DOHH2 (cell line): ENCODE results near the gene GPBAR1.
"Not testable (repeated sequence)": the region's sequence is repeated elsewhere in the genome, so short reads cannot be mapped to it uniquely, and the experiment has no call there.

Experiments
- H3F3A ChIP-seq: fragments of 200-600 bp; sonication (generic), shearing (Covaris generic); 2 replicates; pipeline ENCODE4 v1.6.0; 2016; ENCODE audit warnings: antibody characterized with exemption, mild to moderate bottlenecking; ENCODE audit not compliant: control insufficient read depth, insufficient read depth
- H3K27ac ChIP-seq: fragments of 200-600 bp; sonication (generic); 2 replicates; pipeline ENCODE4 v1.5.1; 2014; ENCODE audit warnings: low read depth, mild to moderate bottlenecking, low read length, moderate library complexity
- H3K27me3 ChIP-seq: fragments of 200-600 bp; sonication (generic); 2 replicates; pipeline ENCODE4 v1.6.1; 2014; ENCODE audit warnings: mild to moderate bottlenecking, low read length, mixed read lengths; ENCODE audit not compliant: control insufficient read depth
- H3K36me3 ChIP-seq: fragments of 200-600 bp; sonication (generic); 2 replicates; pipeline ENCODE4 v1.6.1; 2014; ENCODE audit warnings: mild to moderate bottlenecking, low read length, moderate library complexity, mixed read lengths; ENCODE audit not compliant: control insufficient read depth
- H3K4me1 ChIP-seq: fragments of 200-600 bp; sonication (generic); 2 replicates; pipeline ENCODE4 v1.6.1; 2014; ENCODE audit warnings: mild to moderate bottlenecking, low read length, mixed read lengths; ENCODE audit not compliant: control insufficient read depth
- H3K4me2 ChIP-seq: fragments of 200-600 bp; sonication (generic); 2 replicates; pipeline ENCODE4 v1.6.0; 2014; ENCODE audit warnings: mild to moderate bottlenecking, low read length, moderate library complexity
- H3K4me3 ChIP-seq: fragments of 200-600 bp; sonication (generic); 2 replicates; pipeline ENCODE4 v1.5.1; 2014; ENCODE audit warnings: mild to moderate bottlenecking, low read length, mixed read lengths
- H3K79me2 ChIP-seq: fragments of 200-600 bp; sonication (generic); 2 replicates; pipeline ENCODE4 v1.6.1; 2014; ENCODE audit warnings: mild to moderate bottlenecking, low read length, mixed read lengths; ENCODE audit not compliant: control insufficient read depth
- H3K9me2 ChIP-seq: fragments of 200-600 bp; sonication (generic); replicated peaks from 2 replicates; pipeline ENCODE4 v1.6.1; 2014; ENCODE audit warnings: mild to moderate bottlenecking, low read length, mixed read lengths; ENCODE audit not compliant: control insufficient read depth
- H3K9me3 ChIP-seq: fragments of 200-600 bp; sonication (generic); 2 replicates; pipeline ENCODE4 v1.6.1; 2014; ENCODE audit warnings: antibody characterized with exemption, low read length, mixed read lengths; ENCODE audit not compliant: control insufficient read depth, insufficient read depth
- H4K20me1 ChIP-seq: fragments of 200-600 bp; sonication (generic); 2 replicates; pipeline ENCODE4 v1.6.0; 2014; ENCODE audit warnings: low read depth, mild to moderate bottlenecking, antibody characterized with exemption, low read length, moderate library complexity; ENCODE audit not compliant: control insufficient read depth, insufficient read depth
- CTCF ChIP-seq: fragments of 200-600 bp; sonication (generic); IDR thresholded peaks from one replicate; pipeline ENCODE4 v1.5.1; 2014; ENCODE audit warnings: antibody characterized with exemption, mild to moderate bottlenecking, low read depth, low read length; ENCODE audit not compliant: poor library complexity, severe bottlenecking
- EZH2phosphoT487 ChIP-seq: fragments of 200-600 bp; sonication (generic); IDR thresholded peaks from 2 replicates; pipeline ENCODE4 v1.6.1; 2017; ENCODE audit warnings: borderline replicate concordance, mild to moderate bottlenecking, antibody characterized with exemption, low read length, moderate library complexity, mixed read lengths

GPBAR1 gene

GRCh38 chr2:218306184-218306920 is 45.5 kb downstream of the GPBAR1 start:
- TF ChIP-seq EZH2phosphoT487 (no peak), CTCF (no peak)
- no peaks in the 10 kb centered on the region for H3F3A ChIP-seq
- H3K79me2 ChIP-seq = no peaks in the 10 kb centered on the region
- no peaks in the 10 kb centered on the region for H3K9me3 ChIP-seq
- H3K9me2 ChIP-seq = no peaks in the 10 kb centered on the region
- no peaks in the 10 kb centered on the region for H3K27me3 ChIP-seq
- H4K20me1 ChIP-seq = no peaks in the 10 kb centered on the region
- H3K4me1 ChIP-seq = peaks cover 10% of the 10 kb centered on the region
- no peak overlapping the region for H3K4me3 ChIP-seq
- H3K36me3 ChIP-seq = no peaks in the 10 kb centered on the region
- H3K27ac ChIP-seq = no peak overlapping the region
- H3K4me2 ChIP-seq = no peak overlapping the region

GRCh38 chr2:218307415-218308090 is 46.7 kb downstream of the GPBAR1 start:
- H3K27ac ChIP-seq = no peak overlapping the region
- no peak overlapping the region for H3K4me3 ChIP-seq
- no peaks in the 10 kb centered on the region for H3K79me2 ChIP-seq
- TF ChIP-seq CTCF (no peak), EZH2phosphoT487 (no peak)
- H4K20me1 ChIP-seq = no peaks in the 10 kb centered on the region
- H3K27me3 ChIP-seq = no peaks in the 10 kb centered on the region
- no peaks in the 10 kb centered on the region for H3F3A ChIP-seq
- no peaks in the 10 kb centered on the region for H3K9me3 ChIP-seq
- no peaks in the 10 kb centered on the region for H3K36me3 ChIP-seq
- no peak overlapping the region for H3K4me2 ChIP-seq
- H3K4me1 ChIP-seq = peaks cover 10% of the 10 kb centered on the region
- no peaks in the 10 kb centered on the region for H3K9me2 ChIP-seq

GRCh38 chr2:218310853-218311540 is 50.2 kb downstream of the GPBAR1 start:
- H3K4me1 ChIP-seq = peaks cover 6% of the 10 kb centered on the region
- no peaks in the 10 kb centered on the region for H3K36me3 ChIP-seq
- no peaks in the 10 kb centered on the region for H3K79me2 ChIP-seq
- no peak overlapping the region for H3K4me2 ChIP-seq
- H3K27ac ChIP-seq = no peak overlapping the region
- no peaks in the 10 kb centered on the region for H3K27me3 ChIP-seq
- no peaks in the 10 kb centered on the region for H3K9me2 ChIP-seq
- H3K4me3 ChIP-seq = no peak overlapping the region
- H4K20me1 ChIP-seq = no peaks in the 10 kb centered on the region
- H3K9me3 ChIP-seq = no peaks in the 10 kb centered on the region
- TF ChIP-seq CTCF (no peak), EZH2phosphoT487 (no peak)
- H3F3A ChIP-seq = no peaks in the 10 kb centered on the region; the same call in 1 of the 2 replicates

- H4K20me1 ChIP-seq, H3K27me3 ChIP-seq, H3K4me3 ChIP-seq, H3K27ac ChIP-seq, H3F3A ChIP-seq, H3K4me1 ChIP-seq, H3K36me3 ChIP-seq, H3K79me2 ChIP-seq, H3K9me3 ChIP-seq, H3K9me2 ChIP-seq, H3K4me2 ChIP-seq: not testable (repeated sequence)
Measured at GRCh38 chr2:218311541-218312266, 50.9 kb downstream of the GPBAR1 start.
